Measurements from ENCODE around the gene WFS1. TPM values are rescaled to one million over a fixed set of nuclear protein-coding genes. Genes with fewer than 3 reads are reported as not detected.

WFS1 gene
- total RNA-seq, 1 donor from 2014 or later, result 23.5 TPM

DNA sequence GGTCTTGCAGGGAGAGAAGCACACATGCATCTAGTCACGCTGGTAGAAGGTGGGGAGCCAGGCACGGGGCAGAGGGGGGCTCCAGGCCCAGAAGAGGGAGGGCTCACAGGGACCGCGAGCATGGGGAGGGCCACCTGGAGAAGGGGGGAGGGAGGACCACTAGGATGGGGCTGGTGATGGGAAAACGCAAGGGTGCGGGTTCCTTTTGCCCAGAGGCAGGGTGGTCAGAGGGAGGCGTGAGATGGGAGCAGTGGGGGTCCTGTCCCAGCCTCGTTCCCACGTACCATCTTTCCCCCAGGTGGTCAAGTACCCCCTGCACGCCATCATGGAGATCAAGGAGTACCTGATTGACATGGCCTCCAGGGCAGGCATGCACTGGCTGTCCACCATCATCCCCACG lies 30.7 kb downstream of the WFS1 start:
- no peak for DNase-seq (ENCODE audit: low read depth)

DNA sequence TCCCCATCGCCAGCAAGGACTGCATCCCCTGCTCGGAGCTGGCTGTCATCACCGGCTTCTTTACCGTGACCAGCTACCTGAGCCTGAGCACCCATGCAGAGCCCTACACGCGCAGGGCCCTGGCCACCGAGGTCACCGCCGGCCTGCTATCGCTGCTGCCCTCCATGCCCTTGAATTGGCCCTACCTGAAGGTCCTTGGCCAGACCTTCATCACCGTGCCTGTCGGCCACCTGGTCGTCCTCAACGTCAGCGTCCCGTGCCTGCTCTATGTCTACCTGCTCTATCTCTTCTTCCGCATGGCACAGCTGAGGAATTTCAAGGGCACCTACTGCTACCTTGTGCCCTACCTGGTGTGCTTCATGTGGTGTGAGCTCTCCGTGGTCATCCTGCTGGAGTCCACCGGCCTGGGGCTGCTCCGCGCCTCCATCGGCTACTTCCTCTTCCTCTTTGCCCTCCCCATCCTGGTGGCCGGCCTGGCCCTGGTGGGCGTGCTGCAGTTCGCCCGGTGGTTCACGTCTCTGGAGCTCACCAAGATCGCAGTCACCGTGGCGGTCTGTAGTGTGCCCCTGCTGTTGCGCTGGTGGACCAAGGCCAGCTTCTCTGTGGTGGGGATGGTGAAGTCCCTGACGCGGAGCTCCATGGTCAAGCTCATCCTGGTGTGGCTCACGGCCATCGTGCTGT lies 31.5 kb downstream of the WFS1 start:
- no peak for DNase-seq (ENCODE audit: low read depth)

DNA sequence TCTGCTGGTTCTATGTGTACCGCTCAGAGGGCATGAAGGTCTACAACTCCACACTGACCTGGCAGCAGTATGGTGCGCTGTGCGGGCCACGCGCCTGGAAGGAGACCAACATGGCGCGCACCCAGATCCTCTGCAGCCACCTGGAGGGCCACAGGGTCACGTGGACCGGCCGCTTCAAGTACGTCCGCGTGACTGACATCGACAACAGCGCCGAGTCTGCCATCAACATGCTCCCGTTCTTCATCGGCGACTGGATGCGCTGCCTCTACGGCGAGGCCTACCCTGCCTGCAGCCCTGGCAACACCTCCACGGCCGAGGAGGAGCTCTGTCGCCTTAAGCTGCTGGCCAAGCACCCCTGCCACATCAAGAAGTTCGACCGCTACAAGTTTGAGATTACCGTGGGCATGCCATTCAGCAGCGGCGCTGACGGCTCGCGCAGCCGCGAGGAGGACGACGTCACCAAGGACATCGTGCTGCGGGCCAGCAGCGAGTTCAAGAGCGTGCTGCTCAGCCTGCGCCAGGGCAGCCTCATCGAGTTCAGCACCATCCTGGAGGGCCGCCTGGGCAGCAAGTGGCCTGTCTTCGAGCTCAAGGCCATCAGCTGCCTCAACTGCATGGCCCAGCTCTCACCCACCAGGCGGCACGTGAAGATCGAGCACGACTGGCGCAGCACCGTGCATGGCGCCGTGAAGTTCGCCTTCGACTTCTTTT lies 32.2 kb downstream of the WFS1 start:
- no peak for DNase-seq (ENCODE audit: low read depth)

DNA sequence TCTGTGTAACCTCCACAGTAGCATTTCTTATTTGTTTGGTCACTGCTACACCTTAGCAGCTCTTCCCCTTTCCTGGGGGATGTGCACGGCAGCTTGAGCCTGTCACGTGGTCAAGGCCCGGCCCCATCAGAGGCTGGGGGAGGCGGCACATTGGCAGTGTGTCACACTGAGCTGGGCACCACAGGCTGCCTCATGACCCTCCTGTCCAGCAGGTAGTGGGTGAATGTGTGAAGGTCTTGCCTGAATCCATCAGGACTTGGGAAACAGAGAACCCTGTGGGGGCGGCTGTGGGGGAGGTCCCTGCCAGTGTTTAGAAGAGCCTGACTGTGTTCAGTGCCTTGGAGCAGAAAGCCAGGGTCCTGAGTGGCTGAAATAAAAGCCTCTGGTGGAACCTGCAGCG lies 33.2 kb downstream of the WFS1 start:
- no peak for DNase-seq (ENCODE audit: low read depth)

DNA sequence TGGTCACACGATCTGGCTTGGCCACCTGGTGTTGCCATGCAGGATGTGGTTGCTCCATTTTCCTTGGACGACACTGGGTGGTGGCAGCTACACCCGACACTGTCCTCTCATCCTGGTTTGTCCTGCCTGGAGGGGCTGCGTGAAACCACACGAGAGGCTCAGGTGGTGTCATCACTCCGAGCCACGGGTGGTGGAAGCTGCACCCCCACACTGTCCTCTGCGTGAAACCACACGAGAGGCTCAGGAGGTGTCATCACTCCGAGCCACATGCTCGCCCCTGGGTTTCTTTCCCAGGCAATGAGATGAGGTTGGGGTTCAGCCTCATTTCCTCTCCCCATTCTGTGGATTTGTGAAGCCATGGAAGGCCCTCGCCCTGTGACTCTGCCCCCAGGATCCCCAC lies 34.3 kb downstream of the WFS1 start:
- DNase-seq (ENCODE audit: low read depth), result no peak

DNA sequence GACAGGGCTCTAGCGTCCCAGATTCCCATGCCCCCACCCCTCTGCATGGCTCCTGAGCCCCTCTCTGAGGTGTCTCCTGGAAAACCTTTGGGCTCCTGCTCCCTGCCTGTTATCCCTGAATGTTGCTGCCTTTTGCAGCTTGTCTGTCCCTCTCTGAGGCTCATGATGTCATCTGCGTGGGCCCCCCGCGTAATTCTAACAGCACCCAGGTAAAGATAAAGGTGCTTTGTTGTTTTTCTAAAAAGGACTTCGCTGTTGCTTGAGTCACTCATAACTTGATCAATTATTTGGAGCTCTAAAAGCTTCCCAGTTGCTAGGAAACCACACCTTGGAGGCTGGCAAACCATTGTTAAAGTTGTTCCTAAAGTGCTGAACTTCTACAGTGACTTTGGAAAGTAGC lies 36.6 kb downstream of the WFS1 start:
- no peak for DNase-seq (ENCODE audit: low read depth)

DNA sequence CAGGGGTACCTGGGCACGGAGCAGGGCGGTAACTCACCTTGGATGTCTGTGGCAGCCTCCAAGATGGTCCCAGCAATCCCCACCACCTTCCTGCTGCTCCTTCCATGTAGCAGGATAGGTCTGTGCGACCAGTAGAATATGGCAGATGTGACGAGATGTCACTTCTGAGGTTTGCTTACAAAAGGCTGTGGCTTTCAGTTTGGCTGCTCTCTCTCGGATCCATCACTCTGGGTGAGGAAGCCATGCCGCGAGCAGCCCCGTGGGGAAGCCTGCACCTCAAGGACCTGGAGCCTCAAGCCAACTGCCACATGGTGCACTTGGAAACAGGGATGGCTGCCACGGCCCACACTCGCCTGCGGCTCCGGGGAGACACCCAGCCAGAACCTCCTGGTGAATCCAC lies 37.6 kb downstream of the WFS1 start:
- DNase-seq (ENCODE audit: low read depth), result no peak

DNA sequence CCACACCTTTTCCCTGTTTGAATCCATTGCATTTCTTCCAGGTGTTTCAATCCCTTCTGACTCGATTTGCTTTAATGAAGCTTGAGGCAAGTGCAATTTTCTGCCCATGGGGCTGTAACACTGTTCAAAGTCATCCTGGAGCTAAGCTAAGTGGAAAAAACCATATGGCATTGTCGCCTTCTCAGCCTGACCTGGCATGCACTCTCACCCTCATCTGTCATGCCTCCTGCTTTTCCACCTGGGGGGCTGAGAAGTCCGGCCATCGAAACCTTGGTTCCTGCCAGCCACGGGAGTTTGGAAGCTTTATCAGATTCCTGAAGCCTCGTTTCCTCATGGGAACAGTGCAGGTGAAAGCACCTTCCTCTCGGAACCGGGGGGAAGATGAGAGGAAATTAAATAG lies 38.2 kb downstream of the WFS1 start:
- no peak for DNase-seq (ENCODE audit: low read depth)

DNA sequence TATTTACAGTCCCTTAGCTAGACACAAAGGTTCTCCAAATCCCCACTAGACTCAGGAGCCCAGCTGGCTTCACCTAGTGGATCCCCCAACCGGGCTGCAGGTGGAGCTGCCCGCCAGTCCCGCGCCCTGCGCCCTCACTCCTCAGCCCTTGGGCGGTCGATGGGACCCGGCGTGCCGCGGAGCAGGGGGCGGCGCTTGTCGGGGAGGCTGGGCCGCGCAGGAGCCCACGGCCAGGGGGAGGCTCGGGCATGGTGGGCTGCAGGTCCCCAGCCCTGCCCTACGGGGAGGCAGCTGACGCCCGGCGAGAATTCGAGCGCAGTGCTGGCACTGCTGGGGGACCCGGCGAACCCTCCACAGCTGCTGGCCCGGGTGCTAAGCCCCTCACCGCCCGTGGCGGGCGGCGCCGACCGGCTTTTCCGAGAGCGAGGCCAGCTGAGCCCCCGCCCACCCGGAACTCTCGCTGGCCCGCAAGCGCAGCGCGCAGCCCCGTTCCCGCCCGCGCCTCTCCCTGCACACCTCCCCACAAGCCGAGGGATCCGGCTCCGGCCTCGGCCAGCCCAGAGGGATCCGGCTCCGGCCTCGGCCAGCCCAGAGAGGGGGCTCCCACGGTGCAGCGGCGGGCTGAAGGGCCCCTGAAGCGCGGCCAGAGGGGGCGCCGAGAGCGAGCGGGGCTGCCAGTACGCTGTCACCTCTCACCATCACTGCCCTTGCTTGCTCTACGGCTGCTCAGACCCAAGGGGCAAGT lies 39.4 kb downstream of the WFS1 start:
- DNase-seq (ENCODE audit: low read depth), result no peak

DNA sequence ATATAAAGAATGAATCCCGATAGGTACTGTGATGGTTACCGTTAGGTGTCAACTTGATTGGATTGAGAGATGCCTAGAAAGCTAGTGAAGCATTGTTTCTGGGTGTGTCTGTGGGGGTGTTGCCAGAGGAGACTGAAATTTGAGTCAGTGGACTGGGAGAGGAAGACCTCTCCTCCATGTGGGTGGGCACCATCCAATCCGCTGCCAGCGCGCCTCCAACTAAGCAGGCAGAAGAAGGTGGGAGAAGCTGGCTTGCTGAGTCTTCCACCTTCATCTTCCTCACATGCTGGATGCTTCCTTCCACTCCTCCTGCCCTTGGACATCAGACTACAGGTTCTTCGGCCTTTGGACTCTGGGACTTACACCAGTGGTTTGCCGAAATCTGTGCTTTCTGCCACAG lies 40.1 kb downstream of the WFS1 start:
- DNase-seq (ENCODE audit: low read depth), result no peak

DNA sequence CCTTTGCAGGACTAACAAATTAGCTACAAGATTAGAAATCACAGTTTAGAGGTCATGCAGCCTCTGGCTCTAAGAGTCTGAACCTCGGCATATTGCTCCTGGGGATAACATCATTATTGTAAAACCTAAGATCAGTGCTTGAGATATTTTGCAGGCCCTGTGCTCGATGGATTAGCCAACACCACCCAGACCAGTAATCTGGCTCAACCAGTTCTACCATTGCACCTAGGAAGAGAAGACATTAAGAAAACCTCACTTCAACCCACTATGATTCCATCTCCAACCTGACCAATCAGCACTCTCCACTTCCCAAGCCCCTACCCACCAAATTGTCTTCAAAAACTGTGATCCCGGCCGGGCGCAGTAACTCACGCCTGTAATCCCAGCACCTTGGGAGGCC lies 43.6 kb downstream of the WFS1 start:
- peak; percentile 3 for DNase-seq (ENCODE audit: low read depth)

DNA sequence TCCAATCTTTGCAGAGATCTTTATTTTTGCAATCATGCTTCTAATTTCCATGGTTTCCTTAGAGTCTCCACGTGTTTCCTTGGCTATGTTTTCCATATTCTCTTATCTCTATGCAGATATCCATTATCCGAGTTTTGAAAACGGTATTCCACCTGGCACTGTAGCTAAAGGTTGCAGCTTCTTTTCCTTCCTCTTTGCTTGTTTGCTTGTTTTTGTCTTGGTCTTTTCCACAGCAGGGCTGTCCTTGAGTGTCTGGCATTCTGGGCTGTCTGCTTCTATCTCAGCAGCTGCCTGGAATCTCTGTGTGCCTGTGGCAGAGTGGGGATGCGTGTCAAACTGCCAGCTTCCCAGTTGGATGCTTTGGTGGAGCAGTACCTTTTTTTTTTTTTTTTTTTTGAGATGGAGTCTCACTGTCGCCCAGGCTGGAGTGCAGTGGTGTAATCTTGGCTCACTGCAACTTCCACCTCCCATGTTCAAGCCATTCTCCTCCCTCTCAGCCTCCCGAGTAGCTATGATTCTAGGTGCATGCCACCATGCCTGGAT lies 46.9 kb downstream of the WFS1 start:
- no peak for DNase-seq (ENCODE audit: low read depth)

DNA sequence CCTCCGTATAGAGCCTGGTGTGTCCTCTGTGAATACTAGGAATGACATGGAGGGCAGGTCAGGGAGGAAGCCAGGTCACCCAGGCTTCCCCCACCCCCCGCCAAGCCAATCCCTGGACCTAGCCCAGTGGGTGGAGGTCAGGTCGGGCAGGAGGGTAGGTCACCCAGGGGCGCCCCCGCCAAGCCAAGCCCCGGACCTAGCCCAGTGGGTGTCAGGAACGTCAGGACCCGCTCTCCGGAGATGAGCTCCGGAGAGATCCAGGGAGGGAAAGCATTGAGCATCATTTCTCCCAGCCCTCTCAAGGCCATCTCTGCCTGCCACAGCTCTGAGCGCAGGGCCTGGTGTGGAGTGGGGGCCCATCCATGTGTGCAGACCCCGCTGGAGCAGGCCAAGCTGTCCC lies 48.6 kb downstream of the WFS1 start:
- no peak for DNase-seq (ENCODE audit: low read depth)

DNA sequence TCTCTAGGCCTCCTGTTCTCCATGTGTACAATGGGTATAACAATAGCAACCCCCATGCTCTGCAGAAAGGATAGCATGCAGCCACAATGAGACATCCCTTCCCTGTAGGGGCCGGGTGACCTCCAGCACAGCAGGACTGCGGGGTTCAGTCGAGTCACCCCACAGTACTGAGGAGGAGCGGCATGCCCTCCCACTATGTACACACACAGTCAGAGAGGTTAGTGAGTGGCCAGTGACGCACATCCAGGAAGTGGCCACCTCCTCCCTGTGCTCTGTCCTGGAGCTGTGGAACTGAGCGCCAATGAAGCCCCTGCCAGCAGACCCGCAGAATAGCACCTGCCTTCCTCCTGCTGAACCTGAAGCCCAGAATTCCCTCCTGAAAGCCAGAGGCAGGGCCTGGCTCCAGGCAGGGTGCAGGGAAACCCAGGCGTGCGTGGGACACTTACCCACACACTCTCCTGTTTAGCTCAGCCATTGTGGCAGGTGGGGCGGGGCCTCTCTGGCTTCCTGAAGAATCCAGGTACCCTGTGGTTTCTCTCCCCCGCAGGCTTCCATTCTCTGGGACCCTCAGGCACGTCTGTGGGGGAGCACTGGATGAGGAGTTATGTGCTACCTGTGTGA lies 50.0 kb downstream of the WFS1 start:
- no peak for DNase-seq (ENCODE audit: low read depth)

DNA sequence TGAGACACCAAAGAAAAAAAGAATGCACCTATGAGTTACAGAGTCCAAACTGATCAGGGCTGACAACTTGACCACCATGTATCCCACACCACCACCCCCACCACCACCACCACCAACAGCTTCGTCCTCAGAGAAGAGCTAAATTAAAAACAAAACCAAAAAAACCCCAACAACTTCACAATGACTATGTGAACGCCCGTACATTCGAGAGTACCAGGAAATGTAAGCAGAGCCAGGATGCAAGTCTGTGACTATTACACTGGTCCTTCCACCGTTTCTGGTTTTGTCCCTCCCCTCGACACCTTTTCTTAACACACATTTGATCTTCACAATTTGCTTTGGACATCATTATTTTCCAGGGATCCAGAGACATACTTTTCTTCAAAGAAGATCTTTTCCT lies 51.0 kb downstream of the WFS1 start:
- DNase-seq (ENCODE audit: low read depth), result no peak

DNA sequence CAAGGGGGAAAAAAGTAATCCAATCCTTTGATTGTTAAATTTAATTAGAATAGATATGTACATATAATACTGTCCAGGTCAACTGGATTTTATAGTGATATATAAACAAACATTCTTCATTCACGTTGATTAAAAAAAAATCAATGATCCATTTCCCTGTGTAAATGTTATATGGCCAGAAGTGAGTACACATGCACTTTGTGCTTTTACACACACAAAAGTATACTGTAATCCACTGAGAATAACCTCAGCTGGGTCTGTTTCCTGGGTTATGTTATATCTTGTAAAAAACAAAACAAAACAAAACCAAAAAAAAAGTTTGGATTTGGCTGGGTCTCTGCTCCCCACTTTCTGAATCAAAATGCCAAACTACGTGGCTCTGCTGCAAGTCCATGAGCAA lies 51.7 kb downstream of the WFS1 start:
- no peak for DNase-seq (ENCODE audit: low read depth)

DNA sequence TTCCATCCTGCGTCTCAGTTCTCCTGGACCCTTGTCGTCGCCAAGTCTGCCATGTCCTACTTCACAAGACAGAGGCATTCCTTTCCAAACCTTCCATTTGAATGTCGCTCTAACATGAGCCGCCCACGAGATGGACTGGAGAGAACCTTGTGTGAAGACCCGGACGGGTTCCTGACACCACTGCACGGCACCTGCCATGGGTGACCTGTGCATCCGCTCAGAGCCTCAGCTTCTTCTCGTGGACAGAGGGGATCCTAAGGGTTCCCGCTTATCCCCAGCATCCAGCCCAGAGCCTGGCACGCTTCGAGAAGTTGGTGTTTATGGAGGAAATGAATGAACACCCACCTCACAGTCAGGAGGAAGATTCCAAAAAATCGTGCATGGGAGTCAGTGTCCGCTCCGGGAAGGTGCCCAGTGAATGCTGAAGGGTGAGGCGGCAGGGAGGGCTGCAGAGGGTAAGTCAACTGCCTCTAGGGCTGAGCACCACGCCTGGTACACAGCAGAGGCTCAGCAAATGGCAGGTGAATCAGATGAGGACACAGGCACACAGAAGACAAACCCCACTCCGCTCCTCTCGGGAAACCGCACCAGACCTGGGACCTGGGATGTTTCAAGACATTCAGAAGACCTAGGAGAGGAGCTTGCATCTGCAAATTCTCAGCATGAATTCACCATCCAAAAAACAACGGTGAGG lies 52.6 kb downstream of the WFS1 start:
- DNase-seq (ENCODE audit: low read depth), result no peak

DNA sequence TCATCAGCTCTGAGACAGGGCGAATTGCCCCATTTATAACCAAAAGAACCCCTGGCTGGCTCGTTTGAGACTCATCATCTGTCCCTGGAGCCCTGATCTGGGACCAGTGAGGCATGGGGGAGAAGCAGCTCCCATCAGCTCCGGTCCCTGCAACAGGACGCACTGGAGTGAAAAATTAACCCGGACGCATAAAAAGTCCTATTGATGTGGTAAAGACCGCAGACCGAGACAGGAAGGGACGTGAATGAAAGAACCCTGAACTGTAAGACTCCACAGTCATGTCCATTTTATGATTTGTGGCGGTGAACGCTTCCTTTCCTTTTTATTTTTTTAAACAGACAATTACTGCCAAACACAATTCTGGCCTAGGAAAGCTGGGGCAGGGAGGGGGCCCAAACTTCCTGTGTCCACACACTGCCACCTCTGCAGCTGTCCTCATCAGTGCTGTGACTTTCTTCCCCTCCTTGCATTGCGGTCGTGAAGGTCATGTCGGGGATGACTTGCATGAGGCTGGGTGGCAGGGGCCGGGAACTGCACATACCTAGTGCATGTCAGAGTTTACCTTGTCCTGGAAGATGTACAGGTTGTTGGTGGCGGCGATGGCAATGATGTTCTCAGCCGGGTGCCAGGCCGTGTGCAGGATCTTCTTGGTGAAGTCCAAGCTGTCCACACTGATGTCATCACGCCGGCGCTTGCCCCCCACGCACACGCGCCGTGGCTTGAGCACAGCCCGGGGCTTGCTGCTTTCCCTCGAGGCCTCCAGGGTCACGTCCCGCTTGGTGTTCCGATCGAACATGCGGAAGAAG lies 53.3 kb downstream of the WFS1 start:
- DNase-seq (ENCODE audit: low read depth), result peak; percentile 60

DNA sequence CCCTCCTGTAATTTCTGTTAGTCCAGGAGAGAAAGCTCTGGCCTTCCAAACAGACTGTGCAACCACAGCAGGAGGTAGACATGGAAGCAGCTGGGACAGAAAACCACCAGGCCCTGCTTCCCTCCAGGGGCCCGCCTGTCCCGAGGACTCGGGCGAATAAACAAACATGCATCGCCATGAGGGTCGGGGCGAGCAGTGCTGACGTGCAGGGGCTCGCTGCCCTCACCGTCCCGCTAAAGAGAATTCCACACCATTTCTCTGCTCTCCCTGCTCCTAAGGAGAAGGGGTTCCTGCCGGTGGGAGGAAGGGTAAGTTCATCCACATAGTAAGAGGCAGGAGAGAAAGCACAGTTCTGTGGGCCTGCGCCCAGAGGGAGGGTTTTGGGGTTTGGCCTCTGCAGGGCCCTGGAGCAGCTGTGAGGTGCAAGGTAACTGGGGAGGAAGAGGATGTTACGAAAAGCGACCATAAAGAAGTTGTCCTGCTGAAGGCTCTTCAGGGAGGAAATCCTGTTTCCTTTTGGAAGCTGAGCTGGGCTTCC lies 54.9 kb downstream of the WFS1 start:
- DNase-seq (ENCODE audit: low read depth), result no peak

DNA sequence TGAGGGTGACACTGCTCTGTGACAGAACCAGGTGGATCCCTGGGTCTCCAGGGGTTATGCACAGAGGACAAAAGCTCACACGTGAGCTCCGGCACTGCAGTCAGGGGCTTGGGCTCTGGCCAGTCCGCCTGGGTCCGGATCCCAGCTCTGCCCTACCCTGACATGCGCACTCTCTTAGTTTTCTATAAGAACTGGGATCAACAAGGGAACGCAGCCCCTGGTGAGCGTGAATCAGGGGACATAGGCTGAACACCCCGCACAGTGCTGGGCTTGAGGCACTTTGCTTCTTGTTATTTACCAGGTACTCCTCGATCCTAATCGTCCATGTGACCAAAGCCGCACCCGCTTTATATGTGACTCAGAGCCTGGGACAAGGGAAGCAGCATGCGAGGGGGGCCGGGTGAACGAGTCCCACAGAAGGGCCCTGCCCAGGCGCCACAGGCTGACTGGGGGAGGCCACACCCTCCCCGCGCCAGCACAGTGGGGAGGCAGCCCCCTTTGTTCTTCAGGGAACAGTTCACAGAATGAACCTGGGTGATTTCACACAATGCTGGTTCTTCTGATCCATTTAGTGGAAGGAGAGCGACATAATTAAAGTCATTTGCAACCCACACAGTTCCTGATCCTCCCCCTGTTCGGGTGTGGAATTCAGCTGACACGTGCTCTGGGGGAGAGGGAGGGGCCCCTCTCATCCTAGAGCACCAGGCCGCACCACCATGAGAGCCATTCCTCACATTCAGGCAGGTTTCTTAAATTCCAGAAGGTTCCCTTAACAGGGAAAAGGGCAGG lies 55.5 kb downstream of the WFS1 start:
- DNase-seq (ENCODE audit: low read depth), result peak; percentile 45
